Activated gamma-delta T cell treated with anti-CD3 and anti-CD28 coated beads, Interleukin-2, amount 50 U/mL, for 16 hours (primary cell): ENCODE data around the gene LMOD2.

Source experiments
- DNase-seq: peaks from one replicate; pipeline ENCODE4 v3.0.0-alpha.2; 2020; ENCODE audit warnings: low read depth

LMOD2 gene

GRCh38 chr7:123639631-123640030, 16.0 kb upstream of the LMOD2 start:
- DNase-seq, result no peak

DNA sequence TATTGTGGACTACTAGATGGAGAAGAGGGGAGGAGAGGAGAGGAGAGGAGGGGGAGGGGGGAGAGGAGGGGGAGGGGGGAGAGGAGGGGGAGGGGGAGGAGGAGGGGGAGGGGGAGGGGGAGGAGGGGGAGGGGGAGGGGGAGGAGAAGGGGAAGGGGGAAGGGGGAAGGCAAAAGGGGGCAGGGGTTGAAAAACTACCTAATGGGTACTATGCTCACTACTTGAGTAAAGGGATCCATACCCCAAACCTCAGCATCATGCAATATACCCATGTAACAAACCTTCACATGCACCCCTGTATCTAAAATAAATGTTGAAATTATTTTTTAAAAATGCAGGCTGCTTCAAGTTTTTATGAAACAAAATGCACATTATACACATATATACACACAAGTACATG, 15.1 kb upstream of the LMOD2 start:
- no peak for DNase-seq

GRCh38 chr7:123641901-123642300, 13.8 kb upstream of the LMOD2 start:
- no peak for DNase-seq

DNA sequence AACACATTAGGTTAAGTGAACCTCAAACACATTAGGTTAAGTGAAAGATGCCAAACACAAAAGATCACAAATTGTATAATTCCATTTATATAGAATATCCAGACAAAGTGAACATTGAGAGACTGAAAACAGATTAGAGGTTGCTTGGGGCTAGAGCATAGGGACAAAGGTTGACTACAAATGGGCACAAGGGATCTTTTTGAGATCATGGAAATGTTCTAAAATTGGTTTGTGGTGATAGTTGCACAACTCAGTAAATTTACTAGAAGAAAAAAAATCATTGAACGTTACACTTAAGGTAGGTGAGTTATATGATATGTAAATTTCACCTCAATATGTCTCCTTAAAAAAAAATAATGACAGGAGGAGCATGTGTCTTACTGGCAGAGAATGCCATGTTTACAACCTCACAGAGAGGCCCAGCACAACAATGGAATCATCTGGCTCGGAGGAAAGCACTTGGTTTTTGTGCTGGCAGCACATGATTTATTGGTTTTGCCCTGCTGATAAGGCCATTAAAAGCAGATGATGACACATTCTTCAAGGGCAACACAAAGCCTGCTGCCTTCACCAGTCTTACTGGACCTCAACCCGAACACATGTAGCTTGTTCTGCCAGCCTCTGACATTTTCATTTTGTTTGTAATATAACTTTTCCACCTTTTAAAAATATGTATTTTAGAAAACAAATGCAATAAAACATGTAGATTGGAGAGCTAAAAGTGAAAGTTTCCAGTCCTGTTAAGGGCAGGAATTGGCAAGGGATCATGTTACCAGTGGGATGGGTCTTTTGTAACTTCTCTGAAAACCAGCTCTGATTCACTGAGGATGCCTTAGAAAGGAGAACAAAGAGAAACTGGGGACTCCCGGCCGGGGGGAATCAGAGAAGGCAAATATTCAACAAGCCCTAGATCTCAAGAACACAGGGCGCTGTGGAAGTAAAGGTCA, 11.9 kb upstream of the LMOD2 start:
- DNase-seq, result no peak

DNA sequence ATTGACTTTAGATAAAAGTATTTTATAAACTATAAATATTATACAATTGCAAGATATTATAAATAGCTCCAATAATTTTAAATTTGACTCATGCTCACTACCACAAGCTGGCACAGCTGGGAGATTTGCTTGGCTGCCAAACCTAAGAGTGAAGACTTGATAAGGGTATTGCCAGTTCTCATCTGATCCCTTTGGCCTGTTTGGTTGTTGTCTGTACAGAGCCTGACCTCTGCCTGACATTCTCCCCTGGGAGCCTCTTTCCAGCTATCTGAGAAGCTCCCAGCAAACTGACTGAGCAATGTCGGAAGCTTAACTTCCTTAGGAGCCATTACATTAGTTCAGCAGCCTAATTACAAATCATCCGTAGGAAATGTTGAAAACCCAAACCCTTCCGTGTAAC, 10.2 kb upstream of the LMOD2 start:
- DNase-seq, result no peak

GRCh38 chr7:123647106-123647730, 8.4 kb upstream of the LMOD2 start:
- DNase-seq, result no peak

GRCh38 chr7:123649964-123650363, 5.7 kb upstream of the LMOD2 start:
- no peak for DNase-seq

GRCh38 chr7:123650595-123650994, 5.1 kb upstream of the LMOD2 start:
- no peak for DNase-seq

DNA sequence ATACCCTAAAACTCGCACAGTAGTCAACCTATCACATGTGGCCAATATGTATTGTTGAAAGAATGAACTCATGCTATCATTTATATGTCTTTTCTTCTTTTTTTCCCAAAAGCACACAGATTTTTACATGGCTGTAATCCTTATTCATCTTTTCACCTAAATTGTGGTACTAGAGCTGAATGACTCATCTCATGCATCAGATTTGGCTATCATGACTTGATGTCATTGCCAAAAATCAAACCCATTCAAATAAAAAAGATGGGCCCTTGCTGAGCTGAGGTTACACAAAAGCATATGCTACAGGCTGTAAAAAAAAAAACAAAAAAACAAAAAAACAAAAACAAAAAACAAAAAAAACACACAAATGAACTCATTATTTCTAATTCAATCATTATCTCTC, 3.3 kb upstream of the LMOD2 start:
- DNase-seq, result no peak

DNA sequence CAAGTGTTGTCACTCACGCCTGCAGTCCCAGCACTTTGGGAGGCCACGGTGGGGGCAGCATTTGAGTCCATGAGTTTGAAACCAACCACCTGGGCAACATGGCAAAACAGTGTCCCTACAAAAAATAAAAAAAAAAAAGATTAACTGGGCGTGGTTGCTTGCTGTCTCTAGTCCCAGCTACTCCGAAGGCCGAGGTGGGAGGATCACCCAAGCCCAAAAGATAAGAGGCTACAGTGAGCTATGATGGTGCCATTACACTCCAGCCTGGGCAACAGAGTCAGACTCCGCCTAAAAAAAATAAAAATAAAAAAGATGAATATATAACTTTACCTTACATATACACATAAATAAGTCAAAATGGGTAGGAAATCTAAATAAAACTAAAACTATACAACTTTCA, 2.5 kb upstream of the LMOD2 start:
- DNase-seq, result no peak

GRCh38 chr7:123656544-123657303, 1.1 kb downstream of the LMOD2 start:
- no peak for DNase-seq

GRCh38 chr7:123657304-123657685, 1.6 kb downstream of the LMOD2 start:
- no peak for DNase-seq

DNA sequence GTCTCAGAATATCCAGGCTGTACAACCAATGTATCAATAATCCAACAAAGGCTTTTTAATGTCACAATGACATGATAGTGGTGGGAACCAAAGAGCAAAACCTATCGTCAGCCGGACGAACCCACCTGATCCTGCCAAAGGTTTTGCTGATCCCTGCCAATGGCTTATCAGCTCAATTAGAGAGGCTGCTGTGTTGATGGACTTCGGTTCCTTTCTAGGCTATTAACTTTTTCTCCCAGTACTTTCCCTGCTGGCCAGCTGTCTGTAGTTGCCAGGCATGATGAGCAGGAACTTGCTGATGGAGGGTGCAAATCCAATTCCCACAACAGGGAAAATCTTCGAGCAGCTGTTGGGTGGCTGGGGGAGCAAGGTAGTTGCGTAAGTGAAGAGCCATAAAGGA, 2.4 kb downstream of the LMOD2 start:
- no peak for DNase-seq

DNA sequence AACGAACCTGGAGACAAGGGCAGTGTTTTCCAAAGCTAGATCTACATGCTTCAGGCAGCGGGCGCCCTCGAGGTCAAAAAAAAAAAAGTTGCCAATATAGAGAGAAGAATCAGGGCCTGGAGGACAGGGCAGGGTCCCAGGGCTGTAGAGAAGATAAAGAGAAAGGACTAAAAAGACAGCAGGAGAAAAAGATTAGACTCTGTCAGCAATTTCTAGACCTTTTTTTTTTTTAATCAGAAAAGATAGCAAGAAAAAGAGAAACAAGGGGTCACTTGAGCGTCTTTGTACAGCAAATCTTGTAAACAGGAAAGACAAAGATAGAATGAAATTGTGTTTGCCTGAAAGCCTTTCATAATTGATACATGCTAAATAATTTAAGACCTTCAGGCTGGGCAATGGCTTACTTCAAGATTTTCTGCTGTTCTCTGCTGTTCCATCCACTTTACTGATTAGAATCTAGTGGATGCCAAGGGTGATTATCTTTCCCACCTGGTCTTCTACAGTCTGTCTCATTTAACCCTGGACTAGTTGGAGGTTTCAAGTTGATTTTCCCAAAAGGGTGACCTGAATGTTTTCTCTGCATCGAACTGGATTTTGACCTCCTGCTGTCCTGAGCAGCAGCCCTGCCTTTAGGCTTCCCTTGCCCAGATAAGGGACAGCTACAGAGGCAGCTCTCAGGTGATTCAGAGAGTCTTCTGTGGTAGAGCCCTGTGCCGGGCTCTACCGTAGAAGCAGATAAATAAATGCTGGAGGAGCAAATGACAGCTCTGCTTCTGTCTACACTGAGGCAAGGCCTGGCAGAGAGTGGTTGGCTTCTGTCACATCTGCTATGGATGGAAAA, 5.1 kb downstream of the LMOD2 start:
- DNase-seq, result no peak

- DNase-seq, result no peak
Measured at GRCh38 chr7:123661765-123662164, 6.1 kb downstream of the LMOD2 start.

GRCh38 chr7:123662293-123662692, 6.6 kb downstream of the LMOD2 start:
- DNase-seq, result no peak

DNA sequence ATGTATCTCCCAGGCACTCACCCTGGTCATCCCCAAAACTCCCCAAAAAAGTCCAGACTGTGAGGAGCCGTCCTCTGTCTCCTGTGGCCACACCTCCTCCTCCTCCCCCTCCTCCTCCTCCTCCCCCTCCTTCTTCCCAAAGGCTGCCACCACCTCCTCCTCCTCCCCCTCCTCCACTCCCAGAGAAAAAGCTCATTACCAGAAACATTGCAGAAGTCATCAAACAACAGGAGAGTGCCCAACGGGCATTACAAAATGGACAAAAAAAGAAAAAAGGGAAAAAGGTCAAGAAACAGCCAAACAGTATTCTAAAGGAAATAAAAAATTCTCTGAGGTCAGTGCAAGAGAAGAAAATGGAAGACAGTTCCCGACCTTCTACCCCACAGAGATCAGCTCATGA, 7.1 kb downstream of the LMOD2 start:
- no peak for DNase-seq

- DNase-seq, result no peak
Measured at GRCh38 chr7:123663200-123663599, 7.5 kb downstream of the LMOD2 start.

DNA sequence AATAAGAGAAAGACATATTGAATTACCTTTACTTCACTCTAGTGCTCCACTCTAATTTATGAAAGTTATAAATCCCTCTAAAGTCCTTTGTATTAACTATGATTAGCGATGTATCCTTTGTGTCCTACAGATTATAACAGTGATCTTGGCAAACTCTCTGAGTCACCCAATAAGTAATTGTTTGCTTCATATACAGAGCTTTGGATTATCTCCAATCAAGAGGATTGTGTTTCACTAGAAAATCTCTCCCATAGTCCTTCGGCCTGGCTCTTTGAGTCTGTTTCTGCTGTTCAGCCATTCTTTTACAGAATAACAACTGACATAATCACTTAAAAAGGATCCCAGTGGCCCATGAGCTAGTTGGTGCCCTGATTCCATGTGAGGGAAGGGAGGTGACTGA, 9.5 kb downstream of the LMOD2 start:
- no peak for DNase-seq

DNA sequence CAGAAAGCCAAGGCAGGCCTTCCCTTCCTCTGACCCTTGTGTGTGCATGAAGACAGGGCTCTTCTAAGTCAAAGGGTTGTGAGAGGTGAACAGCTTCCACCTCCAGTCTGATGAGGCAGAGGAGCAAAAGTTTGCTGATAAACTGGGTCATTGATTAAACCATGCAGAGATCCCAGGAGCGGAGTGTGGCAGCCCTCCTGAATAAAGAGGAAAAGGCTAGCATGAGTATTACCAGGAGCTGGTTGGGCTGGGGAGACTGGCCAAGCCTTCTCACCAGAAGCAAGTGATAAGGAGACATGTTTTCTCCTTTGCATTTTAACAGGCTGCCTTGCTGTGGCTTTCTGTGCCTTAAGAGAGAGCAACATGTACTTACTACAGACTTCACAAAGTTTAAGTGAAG, 10.2 kb downstream of the LMOD2 start:
- DNase-seq, result no peak

GRCh38 chr7:123666492-123666891, 10.8 kb downstream of the LMOD2 start:
- no peak for DNase-seq

GRCh38 chr7:123669485-123669884, 13.8 kb downstream of the LMOD2 start:
- no peak for DNase-seq
